IPS-15b (cell line): ENCODE results near the gene SMAD7.

Source experiments
- H3K27me3 ChIP-seq: one replicate; pipeline ENCODE4 v1.6.1; 2013; ENCODE audit warnings: low read length; ENCODE audit not compliant: control insufficient read depth, insufficient read depth
- H3K36me3 ChIP-seq: one replicate; pipeline ENCODE4 v1.6.1; 2013; ENCODE audit warnings: low read length; ENCODE audit not compliant: control insufficient read depth, insufficient read depth
- H3K4me1 ChIP-seq: one replicate; pipeline ENCODE4 v1.6.1; 2013; ENCODE audit warnings: mild to moderate bottlenecking, low read length; ENCODE audit not compliant: control insufficient read depth, insufficient read depth
- H3K4me3 ChIP-seq: one replicate; pipeline ENCODE4 v1.5.1; 2013; ENCODE audit warnings: low read depth, low read length
- H3K9ac ChIP-seq: one replicate; pipeline ENCODE4 v1.6.1; 2013; ENCODE audit warnings: low read depth, mild to moderate bottlenecking, low read length
- H3K9me3 ChIP-seq: one replicate; pipeline ENCODE4 v1.6.1; 2013; ENCODE audit warnings: mild to moderate bottlenecking, low read length; ENCODE audit not compliant: control insufficient read depth, insufficient read depth

SMAD7 gene

GRCh38 chr18:48937869-48938750, 12.7 kb downstream of the SMAD7 start:
- no peak overlapping the region for H3K4me3 ChIP-seq
- H3K4me1 ChIP-seq = peaks cover 45% of the 10 kb centered on the region
- peaks cover 6% of the 10 kb centered on the region for H3K36me3 ChIP-seq
- H3K9ac ChIP-seq = no peak overlapping the region
- no peaks in the 10 kb centered on the region for H3K27me3 ChIP-seq
- H3K9me3 ChIP-seq = no peaks in the 10 kb centered on the region

- no peak overlapping the region for H3K9ac ChIP-seq
- peaks cover 59% of the 10 kb centered on the region for H3K4me1 ChIP-seq
- H3K9me3 ChIP-seq = no peaks in the 10 kb centered on the region
- H3K4me3 ChIP-seq = no peak overlapping the region
- no peaks in the 10 kb centered on the region for H3K27me3 ChIP-seq
- H3K36me3 ChIP-seq = peaks cover 3% of the 10 kb centered on the region
These were observed 15.4 kb downstream of the SMAD7 start for GRCh38 chr18:48935433-48935774.

GRCh38 chr18:48934723-48935432, 15.9 kb downstream of the SMAD7 start:
- no peaks in the 10 kb centered on the region for H3K9me3 ChIP-seq
- peaks cover 3% of the 10 kb centered on the region for H3K36me3 ChIP-seq
- peaks cover 61% of the 10 kb centered on the region for H3K4me1 ChIP-seq
- H3K27me3 ChIP-seq = no peaks in the 10 kb centered on the region
- H3K4me3 ChIP-seq = no peak overlapping the region
- no peak overlapping the region for H3K9ac ChIP-seq

- Histone ChIP-seq H3K4me1 (peaks cover 60% of the 10 kb centered on the region), H3K27me3 (no peaks in the 10 kb centered on the region), H3K4me3 (no peak overlapping the region), H3K9ac (no peak overlapping the region), H3K9me3 (no peaks in the 10 kb centered on the region), H3K36me3 (peaks cover 3% of the 10 kb centered on the region)
These were observed 16.4 kb downstream of the SMAD7 start for GRCh38 chr18:48934415-48934722.

DNA sequence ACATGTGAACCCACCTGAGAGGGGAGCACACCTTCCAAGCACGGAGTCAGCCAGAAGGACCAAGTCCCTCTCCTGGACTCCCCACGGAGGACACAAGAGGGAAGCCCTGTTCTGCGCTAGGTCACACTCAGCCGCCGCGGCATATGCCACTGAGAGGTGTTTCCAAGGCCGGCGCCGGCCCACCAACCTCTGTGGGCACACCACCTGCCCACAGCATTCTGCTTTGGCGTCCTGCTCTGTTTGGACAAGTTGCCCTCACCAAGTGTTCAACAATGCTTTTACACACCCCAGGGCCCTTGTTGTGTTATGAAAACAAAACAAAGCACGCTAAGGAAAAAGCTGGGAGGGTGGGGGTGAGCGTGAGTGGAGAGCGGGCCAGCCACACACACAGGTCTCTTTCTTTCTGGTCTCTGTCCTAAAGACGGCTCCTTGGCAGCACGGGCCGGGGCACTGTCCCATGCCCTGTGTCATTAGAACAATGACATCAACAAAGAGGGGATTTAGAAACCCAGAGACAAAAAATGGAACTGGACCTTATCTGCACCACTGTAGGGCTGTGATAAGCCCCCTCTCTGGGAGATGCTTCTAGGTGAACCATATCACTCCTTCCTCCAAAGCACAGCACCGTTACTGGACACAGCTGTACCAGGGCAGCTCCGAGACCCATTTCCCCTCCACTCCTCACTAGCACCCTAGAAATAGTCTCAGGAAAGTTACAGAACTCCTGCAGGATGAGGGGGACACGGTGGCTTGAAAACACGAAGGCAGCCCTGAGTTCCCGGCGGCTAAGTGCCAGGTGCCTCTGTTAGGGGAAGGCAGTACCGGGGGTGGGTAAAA, 17.0 kb downstream of the SMAD7 start:
- Histone ChIP-seq H3K36me3 (peaks cover 3% of the 10 kb centered on the region), H3K9me3 (no peaks in the 10 kb centered on the region), H3K27me3 (no peaks in the 10 kb centered on the region), H3K4me3 (no peak overlapping the region), H3K4me1 (peaks cover 63% of the 10 kb centered on the region), H3K9ac (no peak overlapping the region)

DNA sequence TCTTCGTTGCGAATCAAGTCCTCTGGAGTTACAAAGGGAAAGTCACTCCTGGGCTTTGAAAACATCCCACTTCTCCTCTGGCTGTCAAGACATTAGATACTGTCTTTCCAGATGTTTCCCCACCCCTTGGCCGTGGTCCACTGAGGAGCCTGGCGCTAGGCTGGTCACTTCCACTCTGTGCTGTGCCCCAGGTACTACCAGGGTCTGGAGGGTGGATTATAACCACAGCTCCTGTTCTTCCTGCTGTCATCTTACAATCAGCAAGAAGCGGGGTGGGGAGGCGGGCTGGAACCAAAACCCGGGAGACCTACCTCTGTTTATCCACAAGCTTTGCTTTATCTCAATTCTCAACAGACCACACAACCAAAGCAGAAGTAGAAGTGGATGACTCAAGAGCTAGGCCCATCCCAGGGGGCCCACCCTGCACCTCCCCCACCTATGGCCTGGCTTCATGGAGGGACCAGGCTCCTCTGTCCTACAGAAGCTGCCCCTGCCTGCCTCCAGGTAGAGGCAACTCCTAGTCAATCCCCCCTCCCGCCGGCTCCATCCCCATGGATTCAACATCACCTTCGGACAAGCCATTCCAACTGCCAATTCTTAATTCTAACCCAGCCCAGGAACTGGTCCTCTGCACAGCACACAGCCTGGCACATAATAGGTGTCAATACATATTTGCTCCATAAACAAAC, 17.8 kb downstream of the SMAD7 start:
- peaks cover 55% of the 10 kb centered on the region for H3K4me1 ChIP-seq
- peaks cover 3% of the 10 kb centered on the region for H3K36me3 ChIP-seq
- no peaks in the 10 kb centered on the region for H3K27me3 ChIP-seq
- H3K9ac ChIP-seq = no peak overlapping the region
- no peak overlapping the region for H3K4me3 ChIP-seq
- no peaks in the 10 kb centered on the region for H3K9me3 ChIP-seq

GRCh38 chr18:48932462-48932818, 18.3 kb downstream of the SMAD7 start:
- Histone ChIP-seq H3K27me3 (no peaks in the 10 kb centered on the region), H3K4me1 (peaks cover 53% of the 10 kb centered on the region), H3K9ac (no peak overlapping the region), H3K4me3 (no peak overlapping the region), H3K36me3 (peaks cover 3% of the 10 kb centered on the region), H3K9me3 (no peaks in the 10 kb centered on the region)

DNA sequence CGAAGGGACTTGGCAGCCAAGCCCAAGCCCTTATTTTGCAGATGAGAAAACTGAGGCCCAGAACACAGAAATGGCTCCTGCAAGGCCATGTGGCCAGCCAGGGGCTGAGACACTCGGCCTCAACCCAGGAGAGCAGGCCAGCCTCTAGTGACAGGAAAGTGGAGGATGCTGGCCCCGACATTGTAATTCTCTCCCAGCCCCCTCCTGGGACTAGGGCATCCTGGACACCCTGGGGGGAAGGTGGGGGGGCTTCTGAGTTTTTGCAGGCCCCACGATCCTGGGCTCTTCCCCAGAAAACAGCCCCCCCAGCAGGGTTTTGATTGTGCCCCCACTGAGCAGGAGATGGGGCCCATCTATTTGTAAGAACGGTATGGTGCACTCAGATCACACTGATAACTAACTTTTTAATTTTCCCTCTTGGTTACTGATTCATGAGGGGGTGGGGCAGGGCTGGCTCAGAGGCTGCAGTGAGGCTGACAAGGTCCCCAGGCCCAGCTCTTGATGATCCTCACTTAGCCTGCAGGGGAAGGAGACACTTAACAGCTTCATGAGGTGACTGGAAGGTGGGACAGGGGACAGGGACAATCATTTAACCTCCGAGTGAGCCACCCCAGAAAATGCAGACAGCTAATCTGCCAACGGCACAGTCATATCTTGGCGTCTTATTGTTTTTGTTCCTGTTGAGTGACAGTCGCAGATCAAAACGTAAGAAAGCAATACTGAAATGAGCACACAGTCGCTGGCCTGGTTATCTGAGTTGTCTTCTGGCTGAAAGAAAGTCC, 18.9 kb downstream of the SMAD7 start:
- H3K27me3 ChIP-seq = no peaks in the 10 kb centered on the region
- no peak overlapping the region for H3K9ac ChIP-seq
- peaks cover 49% of the 10 kb centered on the region for H3K4me1 ChIP-seq
- no peak overlapping the region for H3K4me3 ChIP-seq
- no peaks in the 10 kb centered on the region for H3K9me3 ChIP-seq
- H3K36me3 ChIP-seq = no peaks in the 10 kb centered on the region

DNA sequence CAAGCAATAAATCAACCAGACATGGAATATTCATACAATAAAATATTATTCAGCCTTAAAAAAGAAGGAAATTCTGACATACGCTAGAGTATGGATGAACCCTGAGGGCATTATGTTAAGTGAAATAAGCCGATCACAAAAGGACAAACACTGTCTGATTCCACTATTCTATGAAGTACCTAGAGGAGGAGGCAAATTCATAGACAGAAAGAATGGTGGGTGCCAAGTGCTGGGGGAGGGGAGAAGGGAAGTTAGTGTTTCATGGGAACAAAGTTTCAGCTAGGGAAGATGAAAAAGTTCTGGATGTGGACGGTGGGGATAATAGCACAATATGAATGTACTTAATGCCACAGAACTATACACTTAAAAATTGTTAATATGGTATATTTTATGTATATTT, 19.8 kb downstream of the SMAD7 start:
- Histone ChIP-seq H3K27me3 (no peaks in the 10 kb centered on the region), H3K9me3 (no peaks in the 10 kb centered on the region), H3K4me1 (peaks cover 49% of the 10 kb centered on the region), H3K36me3 (peaks cover 3% of the 10 kb centered on the region), H3K4me3 (no peak overlapping the region), H3K9ac (no peak overlapping the region)

DNA sequence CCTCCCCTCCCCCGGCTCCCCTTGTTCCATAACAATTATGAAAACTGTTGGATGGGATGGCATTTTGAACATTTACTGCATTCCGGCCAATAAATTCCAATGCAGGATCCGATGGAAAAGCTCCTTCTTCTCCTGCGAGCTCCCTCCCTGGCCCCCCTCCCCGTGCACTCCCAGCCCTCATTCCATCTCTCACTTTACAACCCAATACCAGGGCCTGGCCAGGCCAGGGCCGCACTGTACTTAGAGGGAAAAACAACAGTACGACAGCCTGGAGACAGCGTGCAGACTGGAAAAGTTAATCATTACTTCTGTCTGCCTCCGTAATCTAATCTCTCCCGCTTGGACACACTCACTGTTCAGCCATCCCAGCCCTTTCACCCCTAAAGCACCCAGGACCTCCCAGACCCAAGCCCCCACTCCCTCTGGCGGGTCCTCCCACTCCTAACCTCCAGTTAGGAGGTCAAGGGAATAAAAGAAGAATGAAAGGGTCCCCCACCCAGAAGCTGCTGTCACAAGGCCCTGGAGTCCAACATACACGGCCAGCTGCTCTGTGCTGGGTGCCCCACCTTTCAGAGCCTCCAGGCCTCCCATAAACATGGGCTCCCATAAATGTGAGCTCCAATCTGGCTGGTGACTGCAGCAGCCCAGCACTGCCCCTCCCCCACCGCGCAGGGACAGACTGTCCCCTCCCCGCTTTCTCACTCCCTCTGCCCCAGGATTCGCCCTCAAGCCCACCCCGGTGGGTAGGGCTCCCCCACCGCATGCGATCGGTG, 20.6 kb downstream of the SMAD7 start:
- Histone ChIP-seq H3K9ac (no peak overlapping the region), H3K4me1 (peaks cover 49% of the 10 kb centered on the region), H3K36me3 (peaks cover 3% of the 10 kb centered on the region), H3K9me3 (no peaks in the 10 kb centered on the region), H3K27me3 (no peaks in the 10 kb centered on the region), H3K4me3 (no peak overlapping the region)
